Amniotic stem cell (primary cell): ENCODE data around the gene DDX31.

Experiments used
- DNase-seq: peaks from one replicate; lab custom pipeline; 2025; lab: John Stamatoyannopoulos, UW

Gene DDX31

DNA sequence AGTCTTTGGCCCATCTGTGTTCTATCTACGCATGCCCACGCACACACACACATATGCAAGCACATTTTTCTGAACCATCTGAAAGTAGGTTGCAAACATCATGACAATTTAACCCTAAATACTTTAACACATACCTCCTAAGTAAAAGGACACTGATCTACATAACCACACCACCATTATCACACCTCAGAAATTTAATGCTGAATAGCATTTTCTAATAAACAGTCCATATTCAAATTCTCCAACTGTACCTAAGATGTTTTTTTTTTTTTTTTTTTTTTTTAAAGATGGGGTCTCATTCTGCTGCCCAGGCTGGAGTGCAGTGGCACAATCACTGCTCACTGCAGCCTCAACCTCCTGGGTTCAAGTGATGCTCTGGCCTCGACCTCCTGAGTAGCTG, 35.5 kb downstream of the DDX31 start:
- no peak for DNase-seq

DNA sequence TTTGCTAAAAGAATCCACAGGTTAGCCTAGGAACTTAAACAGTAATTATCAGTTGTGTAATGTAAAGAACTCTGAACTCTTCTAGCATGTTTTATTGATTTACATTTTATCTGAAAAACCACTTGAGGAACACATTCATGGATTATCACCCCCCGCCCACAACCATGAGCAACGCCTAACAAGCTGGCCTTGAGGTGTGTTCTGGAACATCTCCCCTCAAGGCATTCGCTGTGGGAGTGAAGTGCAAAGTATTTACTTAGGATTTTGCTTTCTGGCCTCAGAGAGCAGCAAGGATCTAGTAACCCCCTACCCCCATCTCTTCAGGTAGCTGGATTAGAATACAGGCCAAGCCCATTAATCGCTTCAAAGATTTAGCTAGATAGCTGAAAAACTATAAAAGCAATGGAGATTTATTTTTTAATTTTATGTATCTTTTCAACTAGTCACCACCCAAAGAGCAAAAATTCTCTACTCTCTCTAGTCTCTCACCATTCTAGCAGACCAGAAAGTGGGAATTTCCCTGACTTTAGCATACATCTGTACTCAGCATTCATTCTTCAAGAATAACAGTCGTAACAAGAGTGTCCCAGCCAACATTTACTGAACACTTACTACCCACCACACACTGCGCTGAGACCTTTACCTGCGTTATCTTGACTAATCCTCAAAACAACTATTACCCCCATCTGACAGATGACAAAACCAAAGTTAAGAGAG, 37.2 kb downstream of the DDX31 start:
- no peak for DNase-seq

GRCh38 chr9:132631685-132632084, 38.1 kb downstream of the DDX31 start:
- no peak for DNase-seq

GRCh38 chr9:132631280-132631679, 38.5 kb downstream of the DDX31 start:
- DNase-seq = no peak

- DNase-seq = no peak
These were observed 39.0 kb downstream of the DDX31 start for GRCh38 chr9:132630811-132631210.

DNA sequence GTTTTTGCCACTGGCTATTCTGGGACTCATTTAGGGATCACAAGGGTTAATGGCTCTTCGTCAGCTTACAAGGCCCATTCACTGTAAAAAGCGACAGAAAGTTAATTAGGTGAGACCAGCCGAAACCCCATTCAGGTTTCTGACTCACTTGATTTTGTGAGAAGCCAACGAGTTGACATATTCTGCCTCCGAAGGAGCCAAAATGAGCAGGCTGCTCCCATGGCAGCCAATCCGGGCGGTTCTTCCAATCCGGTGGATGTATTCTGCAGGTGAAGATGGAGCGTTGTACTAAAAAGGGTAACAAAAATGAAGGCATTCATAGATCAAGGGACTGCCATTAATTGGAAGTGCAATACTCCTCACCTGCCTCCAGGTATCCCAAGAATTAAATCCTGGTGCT, 39.7 kb downstream of the DDX31 start:
- DNase-seq = no peak

DNA sequence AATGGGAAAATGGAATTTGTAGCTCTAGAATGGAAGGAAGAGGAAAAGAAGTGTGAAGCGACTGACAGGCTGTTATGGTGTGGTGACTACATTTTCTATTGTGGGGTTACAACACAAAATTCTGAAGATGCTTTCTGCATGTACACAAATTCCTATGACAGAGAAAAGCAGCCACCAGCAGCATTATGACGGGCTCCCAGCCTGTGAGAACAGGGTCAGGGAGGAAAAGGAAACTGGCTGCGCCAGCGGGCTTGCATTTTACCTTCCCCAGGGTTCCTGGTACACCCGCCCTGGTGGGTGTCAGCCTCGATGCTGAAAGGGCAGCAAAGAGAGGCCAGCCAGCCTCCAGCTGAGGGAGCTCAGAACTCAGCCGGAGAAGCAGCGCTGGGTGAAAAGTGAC, 41.0 kb downstream of the DDX31 start:
- no peak for DNase-seq

DNA sequence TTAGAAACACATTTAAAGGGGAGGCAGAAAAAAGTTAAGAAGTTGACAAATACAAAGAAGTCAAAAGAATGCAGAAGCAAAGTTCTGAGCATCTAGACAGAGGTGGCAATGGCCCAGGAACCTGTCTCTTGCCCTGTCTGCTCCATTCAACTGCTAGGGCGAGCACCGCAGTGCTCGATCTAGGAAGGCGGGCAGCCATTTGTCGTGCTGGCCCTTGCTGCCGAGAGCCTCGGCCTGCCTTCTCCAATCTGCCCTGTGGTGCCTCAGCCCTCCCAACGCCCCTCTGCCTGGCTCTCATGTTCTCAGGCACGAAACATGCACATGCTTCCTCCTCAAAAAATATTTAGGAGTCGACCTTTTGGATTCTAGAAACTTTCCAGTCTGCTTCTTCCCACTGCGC, 42.2 kb downstream of the DDX31 start:
- no peak for DNase-seq

GRCh38 chr9:132627106-132627505, 42.7 kb downstream of the DDX31 start:
- DNase-seq = no peak

DNA sequence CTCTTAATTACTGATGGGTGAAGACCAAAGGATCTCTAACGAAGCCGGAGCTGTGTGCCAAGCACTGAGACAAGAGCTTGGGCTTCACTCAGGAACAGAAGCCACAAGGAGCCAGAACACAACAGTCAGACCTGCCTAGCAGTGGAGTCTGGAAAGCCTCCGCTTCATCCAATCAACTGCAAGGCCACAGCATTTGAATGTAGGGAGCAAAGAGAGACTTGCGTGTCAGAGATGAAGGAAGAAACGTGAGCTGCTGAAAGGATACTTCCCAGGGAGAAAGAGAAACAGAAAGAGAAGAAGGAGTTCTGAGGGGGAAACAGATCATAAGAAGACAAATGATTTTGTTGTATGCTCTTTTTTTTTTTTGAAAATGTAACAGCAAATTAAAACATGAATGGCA, 43.5 kb downstream of the DDX31 start:
- DNase-seq = no peak

DNA sequence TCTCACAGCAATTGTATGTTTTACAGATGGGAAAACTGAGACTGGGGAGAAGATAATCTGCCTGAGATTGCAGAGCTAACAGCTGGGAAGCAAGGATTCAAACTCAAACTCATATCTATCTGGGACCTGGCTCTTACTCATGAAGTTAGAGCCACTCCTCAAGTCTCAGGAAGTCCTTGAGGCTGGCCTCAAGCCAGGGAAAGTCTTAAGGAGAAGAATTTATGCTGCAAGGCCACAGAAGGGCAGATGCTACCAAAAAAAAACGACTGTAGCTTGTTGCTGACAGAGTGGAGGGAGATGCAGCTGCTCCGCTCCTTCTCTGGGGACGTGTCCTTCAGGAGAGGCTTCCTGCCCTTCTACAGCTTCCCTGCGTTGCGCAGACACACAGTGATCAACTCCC, 47.6 kb downstream of the DDX31 start:
- no peak for DNase-seq

GRCh38 chr9:132616725-132617124, 53.1 kb downstream of the DDX31 start:
- DNase-seq = no peak

DNA sequence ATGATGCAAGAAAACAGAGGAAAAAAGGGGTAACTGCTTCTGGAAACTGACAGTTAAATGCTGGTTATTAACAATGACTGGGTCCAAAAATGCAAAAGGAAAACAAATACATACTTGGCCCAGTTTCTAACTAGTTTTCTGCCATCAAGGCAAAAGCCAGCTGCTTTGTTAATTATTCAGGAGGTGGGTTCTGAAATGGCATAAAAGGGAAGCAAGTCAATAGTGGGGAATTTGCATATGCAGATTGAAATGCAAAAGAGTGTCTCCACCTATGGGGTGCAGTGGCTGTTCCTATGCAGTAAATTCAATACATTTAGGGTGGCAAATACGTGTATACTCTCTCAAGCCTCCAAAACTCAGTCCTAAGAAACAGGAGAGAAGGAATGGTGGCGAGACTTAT, 54.0 kb downstream of the DDX31 start:
- DNase-seq = no peak

DNA sequence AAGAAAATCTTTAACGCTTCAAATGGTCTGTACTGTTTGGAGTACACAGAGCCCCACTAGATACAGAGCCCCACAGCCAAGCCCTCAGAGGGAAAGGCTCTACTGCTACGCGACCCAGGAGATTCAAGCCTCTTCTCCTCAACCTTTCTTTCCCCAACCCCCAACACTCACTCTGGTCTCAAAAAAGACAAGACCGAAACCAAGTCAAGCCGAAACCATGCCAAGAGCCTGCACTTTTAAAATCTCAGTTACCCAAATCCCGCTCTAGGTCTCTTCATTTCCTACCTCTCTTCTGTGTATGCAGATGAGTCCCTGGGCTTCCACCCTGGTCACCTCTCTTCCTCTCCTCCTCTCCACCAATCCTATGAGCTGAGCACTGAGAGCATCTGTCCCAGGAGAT, 55.5 kb downstream of the DDX31 start:
- DNase-seq = no peak

- no peak for DNase-seq
These were observed 59.1 kb downstream of the DDX31 start for GRCh38 chr9:132610661-132611060.

GRCh38 chr9:132609829-132610228, 60.0 kb downstream of the DDX31 start:
- DNase-seq = no peak

- DNase-seq = no peak
These were observed 60.6 kb downstream of the DDX31 start for GRCh38 chr9:132609184-132609583.

GRCh38 chr9:132606066-132606465, 63.7 kb downstream of the DDX31 start:
- DNase-seq = no peak

- no peak for DNase-seq
These were observed 64.4 kb downstream of the DDX31 start for GRCh38 chr9:132605387-132605786.

GRCh38 chr9:132602207-132602606, 67.6 kb downstream of the DDX31 start:
- no peak for DNase-seq

DNA sequence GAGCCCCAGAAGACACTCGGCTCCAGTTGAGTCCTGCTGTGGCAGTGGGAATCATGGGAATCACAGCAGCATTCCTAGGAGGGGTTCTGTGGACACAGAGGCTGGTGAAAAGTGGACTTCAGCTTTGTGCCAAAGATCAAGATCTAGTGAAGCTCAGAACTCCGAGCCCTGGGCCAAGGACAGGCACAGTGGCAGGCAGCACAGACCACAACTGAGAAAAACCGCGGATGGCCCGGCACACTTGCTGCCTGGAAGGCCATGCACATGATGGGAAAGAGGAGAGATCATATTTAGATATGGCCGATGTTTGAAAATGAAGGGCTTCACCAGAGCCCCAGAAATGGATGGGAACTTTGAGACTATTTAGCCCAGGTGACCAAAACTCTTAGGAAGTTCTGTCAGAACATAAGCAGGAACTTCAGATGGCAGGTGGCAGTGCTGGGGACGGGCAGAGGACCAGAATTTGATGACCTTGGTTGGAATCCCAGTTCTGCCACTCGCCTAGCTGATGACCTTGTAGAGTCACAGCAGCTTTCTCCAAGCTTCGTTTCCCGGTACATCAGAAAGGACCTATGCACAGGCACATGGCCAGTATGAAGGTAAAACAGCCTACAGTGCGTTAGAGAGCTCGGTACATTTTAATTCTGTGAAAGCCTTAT, 69.3 kb downstream of the DDX31 start:
- no peak for DNase-seq

- DNase-seq = no peak
These were observed 72.6 kb downstream of the DDX31 start for GRCh38 chr9:132597073-132597775.

- no peak for DNase-seq
These were observed 73.6 kb downstream of the DDX31 start for GRCh38 chr9:132596200-132596599.
